Upper lobe of left lung (tissue), 4 donors: ENCODE measurements around the gene CCDC142.

ENCODE experiments used
- EP300 ChIP-seq, 4 donors: sonication (generic); formaldehyde crosslinking; IDR thresholded peaks; one replicate each; pipeline ENCODE4 v1.5.1; 2017; ENCODE audit warnings: antibody characterized with exemption in 4 of 4, control low read depth in 2 of 4
- POLR2A ChIP-seq, 4 donors: fragments of 450-650 bp; IDR thresholded peaks; one replicate each; pipeline ENCODE4 v1.5.1; 2016 to 2017; ENCODE audit warnings: antibody characterized with exemption in 4 of 4, mild to moderate bottlenecking in 2 of 4
- POLR2AphosphoS5 ChIP-seq, 2 donors: sonication (generic); formaldehyde crosslinking; IDR thresholded peaks; one replicate each; pipeline ENCODE4 v1.5.1; 2017; ENCODE audit warnings: antibody characterized with exemption in 2 of 2
- TF ChIP-seq, protein P1 (sequence below), 6 experiments: fragments of 450-650 bp in 4 of 6; fragments of 200-600 bp in 2 of 6; sonication (generic) in 2 of 6; IDR thresholded peaks; one replicate each; pipeline ENCODE4 v1.5.1; 2016 to 2019; ENCODE audit warnings: antibody characterized with exemption in 6 of 6

DNA sequence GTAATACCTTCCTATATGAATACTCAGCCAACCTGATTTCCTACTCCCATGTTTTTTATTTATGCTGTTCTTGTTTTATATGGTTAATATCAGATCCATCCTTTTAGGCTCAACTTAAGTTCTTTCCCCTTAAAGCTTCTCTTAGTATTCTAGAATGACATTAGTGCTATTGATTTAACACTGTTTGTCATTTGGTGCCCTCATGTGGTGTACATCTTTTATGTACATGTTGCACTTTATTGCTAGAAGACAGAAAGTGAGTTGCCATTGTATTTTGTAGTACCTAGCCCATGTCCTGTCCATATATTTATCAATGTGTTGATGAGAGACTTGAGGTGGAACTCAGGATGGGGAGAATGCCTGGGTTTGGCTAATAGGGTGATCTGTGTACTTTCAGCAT, 49.4 kb upstream of the CCDC142 start:
- TF ChIP-seq, protein P1, sequence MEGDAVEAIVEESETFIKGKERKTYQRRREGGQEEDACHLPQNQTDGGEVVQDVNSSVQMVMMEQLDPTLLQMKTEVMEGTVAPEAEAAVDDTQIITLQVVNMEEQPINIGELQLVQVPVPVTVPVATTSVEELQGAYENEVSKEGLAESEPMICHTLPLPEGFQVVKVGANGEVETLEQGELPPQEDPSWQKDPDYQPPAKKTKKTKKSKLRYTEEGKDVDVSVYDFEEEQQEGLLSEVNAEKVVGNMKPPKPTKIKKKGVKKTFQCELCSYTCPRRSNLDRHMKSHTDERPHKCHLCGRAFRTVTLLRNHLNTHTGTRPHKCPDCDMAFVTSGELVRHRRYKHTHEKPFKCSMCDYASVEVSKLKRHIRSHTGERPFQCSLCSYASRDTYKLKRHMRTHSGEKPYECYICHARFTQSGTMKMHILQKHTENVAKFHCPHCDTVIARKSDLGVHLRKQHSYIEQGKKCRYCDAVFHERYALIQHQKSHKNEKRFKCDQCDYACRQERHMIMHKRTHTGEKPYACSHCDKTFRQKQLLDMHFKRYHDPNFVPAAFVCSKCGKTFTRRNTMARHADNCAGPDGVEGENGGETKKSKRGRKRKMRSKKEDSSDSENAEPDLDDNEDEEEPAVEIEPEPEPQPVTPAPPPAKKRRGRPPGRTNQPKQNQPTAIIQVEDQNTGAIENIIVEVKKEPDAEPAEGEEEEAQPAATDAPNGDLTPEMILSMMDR (IDR thresholded peaks at IDR 0.05): peak in 2 of 6 experiments; percentile 25 to 26
- TF ChIP-seq POLR2A (IDR thresholded peaks at IDR 0.05) (no peak), POLR2AphosphoS5 (IDR thresholded peaks at IDR 0.05) (no peak), EP300 (IDR thresholded peaks at IDR 0.05) (no peak)
